PC-9 (cell line): Measurements from ENCODE around the gene GATA3. TPM values are rescaled to one million over a fixed set of nuclear protein-coding genes. Genes with fewer than 3 reads are reported as not detected.

Experiments used
- BruUV-seq: library from RNA; stranded (reverse); fragments of 400-500 nt; replicated peaks from 2 replicates; lab custom pipeline; 2021; lab: Mats Ljungman, UMichigan
- CTCF ChIA-PET: fragments of 300-600 bp; sonication (Branson Sonifier 250); formaldehyde crosslinking; loops from one replicate; lab custom pipeline; 2022; ENCODE audit warnings: antibody characterized with exemption; lab: Charles Lee
- POLR2A ChIA-PET: fragments of 300-600 bp; sonication (Branson Sonifier 250); formaldehyde crosslinking; loops from one replicate; lab custom pipeline; 2022; ENCODE audit warnings: antibody characterized with exemption; ENCODE audit not compliant: unreplicated experiment; lab: Charles Lee
- DNase-seq, 2 experiments: peaks; one replicate each; pipeline versions ENCODE4 v3.0.0 to v3.0.0-alpha.2; 2015 to 2022; ENCODE audit warnings: mixed read lengths in 1 of 2
- H2AFZ ChIP-seq: fragments of 200-600 bp; sonication (generic); 2 replicates; pipeline ENCODE4 v1.8.1; 2017; ENCODE audit warnings: antibody characterized with exemption
- H3F3A ChIP-seq: fragments of 200-600 bp; sonication (generic); 2 replicates; pipeline ENCODE4 v1.8.1; 2017; ENCODE audit warnings: antibody characterized with exemption, mild to moderate bottlenecking, low read depth; ENCODE audit not compliant: insufficient read depth
- H3K27ac ChIP-seq: fragments of 200-600 bp; sonication (generic); 2 replicates; pipeline ENCODE4 v1.6.1; 2016; ENCODE audit warnings: mixed run types
- H3K27me3 ChIP-seq: fragments of 200-600 bp; sonication (generic); 2 replicates; pipeline ENCODE4 v1.6.1; 2016; ENCODE audit warnings: low read depth, mixed run types; ENCODE audit not compliant: insufficient read depth
- H3K36me3 ChIP-seq: fragments of 200-600 bp; sonication (generic); 2 replicates; pipeline ENCODE4 v1.6.1; 2016; ENCODE audit warnings: low read depth, mixed run types
- H3K4me1 ChIP-seq: fragments of 200-600 bp; sonication (generic); replicated peaks from 2 replicates; pipeline ENCODE4 v1.6.1; 2016; ENCODE audit warnings: mixed run types; ENCODE audit not compliant: insufficient read depth
- H3K4me2 ChIP-seq: fragments of 200-600 bp; sonication (generic); 2 replicates; pipeline ENCODE4 v1.6.1; 2017; ENCODE audit warnings: mixed run types
- H3K4me3 ChIP-seq: fragments of 200-600 bp; sonication (generic); 2 replicates; pipeline ENCODE4 v1.6.1; 2016; ENCODE audit warnings: mixed run types
- H3K79me2 ChIP-seq: fragments of 200-600 bp; sonication (generic); 2 replicates; pipeline ENCODE4 v1.6.1; 2017; ENCODE audit warnings: low read depth, mixed run types
- H3K9me2 ChIP-seq: fragments of 200-600 bp; sonication (generic); 2 replicates; pipeline ENCODE4 v1.8.1; 2017; ENCODE audit warnings: mild to moderate bottlenecking; ENCODE audit not compliant: insufficient read depth
- H3K9me3 ChIP-seq: fragments of 200-600 bp; sonication (generic); 2 replicates; pipeline ENCODE4 v1.8.1; 2016; ENCODE audit warnings: low read depth; ENCODE audit not compliant: insufficient read depth
- H4K20me1 ChIP-seq: fragments of 200-600 bp; sonication (generic); 2 replicates; pipeline ENCODE4 v1.8.1; 2017; ENCODE audit not compliant: insufficient read depth
- CTCF ChIP-seq: fragments of 200-600 bp; sonication (generic); conservative IDR thresholded peaks from 2 replicates; pipeline ENCODE4 v1.6.1; 2017; ENCODE audit warnings: mixed run types, antibody characterized with exemption, mild to moderate bottlenecking, moderate library complexity
- EZH2 ChIP-seq: fragments of 200-600 bp; sonication (generic); IDR thresholded peaks from 2 replicates; pipeline ENCODE4 v1.8.0; 2017; ENCODE audit warnings: antibody characterized with exemption, low read depth
- intact Hi-C: fragments of 100-400 bp; cut with micrococcal nuclease; formaldehyde crosslinking; loops from one replicate; pipeline ENCODE4 v1.10.0; 2022; ENCODE audit not compliant: unreplicated experiment
- total RNA-seq: library from RNA; stranded (reverse); gene quantifications from 2 replicates; pipeline ENCODE4 v1.2.3, GENCODE V29; 2021

The GATA3 gene
- total RNA-seq, 1 experiment from 2014 or later, result 43.6 TPM

- DNase-seq, result no peak
- H4K20me1 ChIP-seq, result no peaks in the 10 kb centered on the region
- no peaks in the 10 kb centered on the region for H3K9me3 ChIP-seq
- H3K4me3 ChIP-seq, result no peak overlapping the region
- H3F3A ChIP-seq, result no peaks in the 10 kb centered on the region
- H3K9me2 ChIP-seq, result no peaks in the 10 kb centered on the region
- H3K79me2 ChIP-seq, result no peaks in the 10 kb centered on the region
- no peak overlapping the region for H3K4me2 ChIP-seq
- ChIA-PET CTCF (no interaction called here), POLR2A (no interaction called here)
- TF ChIP-seq CTCF (no peak), EZH2 (no peak)
- BruUV-seq, result no TSS peak
- H2AFZ ChIP-seq, result no peak overlapping the region
- H3K36me3 ChIP-seq, result no peaks in the 10 kb centered on the region
- no peaks in the 10 kb centered on the region for H3K4me1 ChIP-seq
- intact Hi-C loops, result loop anchor here (10.0 kb wide), 1 partner anchor 1264 kb away; no protein-coding TSS in a partner anchor
- H3K27ac ChIP-seq, result no peak overlapping the region
- H3K27me3 ChIP-seq, result no peaks in the 10 kb centered on the region
Observed at GRCh38 chr10:8040651-8041050, 13.8 kb upstream of the GATA3 start.

DNA sequence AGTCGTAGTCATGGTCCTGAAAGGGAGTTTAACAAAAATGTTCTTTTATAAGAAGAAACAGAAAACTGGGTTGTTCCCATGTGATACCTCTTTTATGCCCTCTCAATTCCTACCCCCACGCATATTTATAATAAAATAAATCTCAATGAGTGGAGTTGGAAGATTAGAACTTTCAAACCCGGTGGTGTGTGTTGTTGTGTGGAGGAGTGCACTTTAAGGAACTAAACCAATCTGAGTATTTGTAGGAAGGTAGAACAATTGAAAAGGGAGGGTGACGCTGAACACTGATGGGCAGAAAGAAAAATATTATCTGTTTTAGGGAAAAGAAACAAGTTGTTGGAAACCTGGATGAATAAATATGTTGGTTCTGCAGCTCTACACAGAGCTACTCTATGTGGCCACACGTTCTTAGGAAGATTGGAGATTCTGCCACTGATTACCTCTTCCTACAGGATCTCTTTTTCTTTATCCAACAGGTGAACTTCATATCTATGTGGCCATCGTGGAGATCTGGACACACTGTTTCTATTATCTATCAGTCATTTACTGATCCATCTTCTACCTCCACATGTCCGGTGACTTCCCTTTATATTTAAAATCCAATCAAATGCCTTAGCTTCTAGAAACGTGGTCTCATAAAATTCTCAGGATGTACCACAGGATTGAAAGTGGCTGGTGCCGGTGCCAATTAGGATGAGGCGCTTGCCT lies 13.1 kb upstream of the GATA3 start:
- no peaks in the 10 kb centered on the region for H3K4me1 ChIP-seq
- H3F3A ChIP-seq, result no peaks in the 10 kb centered on the region
- no peaks in the 10 kb centered on the region for H3K36me3 ChIP-seq
- no peak overlapping the region for H2AFZ ChIP-seq
- no peak overlapping the region for H3K4me2 ChIP-seq
- DNase-seq, result no peak
- POLR2A ChIA-PET, result no interaction called here
- TF ChIP-seq EZH2 (no peak), CTCF (no peak)
- no peak overlapping the region for H3K4me3 ChIP-seq
- H4K20me1 ChIP-seq, result no peaks in the 10 kb centered on the region
- no peaks in the 10 kb centered on the region for H3K9me2 ChIP-seq
- intact Hi-C loops, result loop anchor here (10.0 kb wide), 1 partner anchor 1263 kb away; no protein-coding TSS in a partner anchor
- BruUV-seq, result no TSS peak
- no peaks in the 10 kb centered on the region for H3K27me3 ChIP-seq
- H3K9me3 ChIP-seq, result no peaks in the 10 kb centered on the region
- CTCF ChIA-PET, result no interaction called here
- no peaks in the 10 kb centered on the region; the same call in 1 of the 2 replicates for H3K79me2 ChIP-seq
- H3K27ac ChIP-seq, result no peak overlapping the region

- intact Hi-C loops, result loop anchor here (10.0 kb wide), 1 partner anchor 1263 kb away; no protein-coding TSS in a partner anchor
- no peaks in the 10 kb centered on the region for H3K27me3 ChIP-seq
- H3K79me2 ChIP-seq, result peaks cover 4% of the 10 kb centered on the region; the same call in 1 of the 2 replicates
- H3K27ac ChIP-seq, result no peak overlapping the region
- H2AFZ ChIP-seq, result no peak overlapping the region
- no peaks in the 10 kb centered on the region for H3K4me1 ChIP-seq
- DNase-seq, result no peak
- no peaks in the 10 kb centered on the region for H3K36me3 ChIP-seq
- no TSS peak for BruUV-seq
- H3K4me3 ChIP-seq, result no peak overlapping the region
- no peaks in the 10 kb centered on the region for H3K9me2 ChIP-seq
- H3K9me3 ChIP-seq, result no peaks in the 10 kb centered on the region
- no peaks in the 10 kb centered on the region for H4K20me1 ChIP-seq
- POLR2A ChIA-PET, result no interaction called here
- CTCF ChIA-PET, result no interaction called here
- H3K4me2 ChIP-seq, result no peak overlapping the region
- TF ChIP-seq CTCF (no peak), EZH2 (no peak)
- no peaks in the 10 kb centered on the region for H3F3A ChIP-seq
Observed at GRCh38 chr10:8041992-8042720, 12.3 kb upstream of the GATA3 start.
